ENCODE measurements around the gene RNF135.
"Not testable (repeated sequence)": the region's sequence is repeated elsewhere in the genome, so short reads cannot be mapped to it uniquely, and the experiment has no call there.

DNA sequence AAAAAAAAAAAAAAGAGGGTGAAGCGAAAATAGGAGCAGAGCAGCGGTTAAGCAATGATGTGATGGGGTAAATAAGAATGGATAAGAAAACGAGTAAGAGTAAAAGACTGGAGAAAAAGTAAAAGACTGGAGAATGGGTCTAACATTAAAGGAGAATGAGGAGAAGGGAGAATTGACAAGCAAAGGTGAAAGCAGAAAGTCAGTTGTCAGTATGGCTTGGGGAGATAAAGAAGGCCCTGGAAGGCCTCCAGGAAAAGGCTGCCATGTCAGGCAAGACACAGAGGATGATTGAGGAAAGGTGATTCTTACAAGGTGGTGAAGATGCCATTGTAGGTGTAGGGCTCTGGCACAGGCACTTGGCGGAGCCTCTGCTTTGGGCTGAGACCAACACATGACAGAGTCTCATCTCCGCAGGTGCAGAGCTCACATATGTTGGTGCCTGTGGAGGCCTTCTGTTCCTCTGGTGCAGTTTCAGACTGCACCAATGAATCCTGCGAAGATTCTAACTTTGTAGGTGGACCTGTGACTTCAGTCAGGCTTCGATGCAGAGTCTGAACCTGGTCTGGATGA is 76.1 kb downstream of the RNF135 start:
- TF ChIP-seq, protein P1, sequence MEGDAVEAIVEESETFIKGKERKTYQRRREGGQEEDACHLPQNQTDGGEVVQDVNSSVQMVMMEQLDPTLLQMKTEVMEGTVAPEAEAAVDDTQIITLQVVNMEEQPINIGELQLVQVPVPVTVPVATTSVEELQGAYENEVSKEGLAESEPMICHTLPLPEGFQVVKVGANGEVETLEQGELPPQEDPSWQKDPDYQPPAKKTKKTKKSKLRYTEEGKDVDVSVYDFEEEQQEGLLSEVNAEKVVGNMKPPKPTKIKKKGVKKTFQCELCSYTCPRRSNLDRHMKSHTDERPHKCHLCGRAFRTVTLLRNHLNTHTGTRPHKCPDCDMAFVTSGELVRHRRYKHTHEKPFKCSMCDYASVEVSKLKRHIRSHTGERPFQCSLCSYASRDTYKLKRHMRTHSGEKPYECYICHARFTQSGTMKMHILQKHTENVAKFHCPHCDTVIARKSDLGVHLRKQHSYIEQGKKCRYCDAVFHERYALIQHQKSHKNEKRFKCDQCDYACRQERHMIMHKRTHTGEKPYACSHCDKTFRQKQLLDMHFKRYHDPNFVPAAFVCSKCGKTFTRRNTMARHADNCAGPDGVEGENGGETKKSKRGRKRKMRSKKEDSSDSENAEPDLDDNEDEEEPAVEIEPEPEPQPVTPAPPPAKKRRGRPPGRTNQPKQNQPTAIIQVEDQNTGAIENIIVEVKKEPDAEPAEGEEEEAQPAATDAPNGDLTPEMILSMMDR (IDR thresholded peaks at IDR 0.05) = not testable (repeated sequence)
- not testable (repeated sequence) for TF ChIP-seq POLR2A (IDR thresholded peaks at IDR 0.05)

All from Peyer's patch (tissue), 4 donors.